Neuron (in vitro differentiated cells): ENCODE results near the gene GPR139.

Experiments
- H2AFZ ChIP-seq: one replicate; pipeline ENCODE4 v1.6.1; 2013; ENCODE audit warnings: low read depth, mild to moderate bottlenecking, inconsistent platforms, low read length, moderate library complexity
- H3K27me3 ChIP-seq: one replicate; pipeline ENCODE4 v1.6.1; 2013; ENCODE audit warnings: low read length; ENCODE audit not compliant: insufficient read depth
- H3K36me3 ChIP-seq: one replicate; pipeline ENCODE4 v1.6.1; 2013; ENCODE audit warnings: low read length; ENCODE audit not compliant: insufficient read depth
- H3K4me1 ChIP-seq: one replicate; pipeline ENCODE4 v1.6.1; 2013; ENCODE audit warnings: low read length; ENCODE audit not compliant: insufficient read depth
- H3K4me3 ChIP-seq: 2 replicates; pipeline ENCODE4 v1.5.1; 2013; ENCODE audit warnings: mild to moderate bottlenecking, low read length, moderate library complexity
- H3K9me3 ChIP-seq: one replicate; pipeline ENCODE4 v1.6.1; 2013; ENCODE audit warnings: low read length

Gene GPR139

DNA sequence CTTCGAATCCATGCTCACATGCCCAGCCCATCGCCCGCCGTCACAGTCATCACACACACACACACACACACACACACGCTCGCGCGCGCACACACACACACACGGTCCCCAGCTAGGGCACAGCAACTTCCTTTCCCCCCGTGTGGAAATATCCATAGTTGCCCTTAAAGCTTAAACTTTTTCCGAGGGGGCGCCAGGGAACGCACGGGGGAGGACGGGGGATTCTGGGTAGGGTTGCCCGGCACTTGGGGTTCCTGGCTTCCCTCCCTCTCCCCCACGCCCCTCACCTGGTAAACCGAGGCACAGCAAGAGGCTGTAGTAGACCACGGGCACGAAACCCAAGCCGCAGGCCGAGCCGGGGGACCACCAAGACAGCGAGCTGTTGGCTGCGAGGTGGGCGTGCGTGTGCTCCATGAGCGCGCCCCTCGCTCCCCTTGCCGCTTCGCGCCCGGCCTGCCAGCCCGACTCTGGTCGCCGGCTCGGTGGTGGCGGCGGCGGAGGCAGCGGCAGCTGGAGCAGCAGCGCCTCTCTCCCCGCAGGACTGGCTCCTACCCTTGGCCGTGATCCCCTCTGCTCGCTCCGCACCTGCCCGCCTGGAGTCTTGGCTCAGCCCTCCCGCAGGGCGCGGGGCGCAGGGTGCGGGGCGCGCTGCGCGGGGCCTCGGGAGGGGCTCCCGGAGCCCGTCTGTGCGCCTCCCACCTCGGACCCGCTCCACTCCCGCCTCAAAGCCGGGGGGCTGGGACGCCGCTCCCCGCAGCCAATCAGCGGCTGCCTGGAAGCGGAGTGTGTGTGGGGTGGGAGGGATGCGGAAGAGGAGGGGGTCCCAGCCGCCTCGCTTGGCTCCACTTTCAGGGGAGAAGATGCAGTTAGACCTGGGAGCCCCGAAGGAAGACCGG lies at the start of gene GPR139:
TSS of gene GPR139 (minus strand) at position 688 of the 896 bp plus-strand sequence. CDS start at position 414, 274 bp downstream.
- Histone ChIP-seq H3K36me3 (no peaks in the 10 kb centered on the region), H3K4me1 (no peaks in the 10 kb centered on the region), H3K27me3 (peaks cover 62% of the 10 kb centered on the region), H3K4me3 (no peak within 1 kb of the TSS), H3K9me3 (no peaks in the 10 kb centered on the region), H2AFZ (no peak within 1 kb of the TSS)

- H3K9me3 ChIP-seq = no peaks in the 10 kb centered on the region
- H2AFZ ChIP-seq = no peak overlapping the region
- H3K4me3 ChIP-seq = no peak overlapping the region
- H3K27me3 ChIP-seq = peaks cover 2% of the 10 kb centered on the region
- no peaks in the 10 kb centered on the region for H3K4me1 ChIP-seq
- H3K36me3 ChIP-seq = no peaks in the 10 kb centered on the region
These were observed 48.3 kb upstream of the GPR139 start for GRCh38 chr16:20122011-20122410.

DNA sequence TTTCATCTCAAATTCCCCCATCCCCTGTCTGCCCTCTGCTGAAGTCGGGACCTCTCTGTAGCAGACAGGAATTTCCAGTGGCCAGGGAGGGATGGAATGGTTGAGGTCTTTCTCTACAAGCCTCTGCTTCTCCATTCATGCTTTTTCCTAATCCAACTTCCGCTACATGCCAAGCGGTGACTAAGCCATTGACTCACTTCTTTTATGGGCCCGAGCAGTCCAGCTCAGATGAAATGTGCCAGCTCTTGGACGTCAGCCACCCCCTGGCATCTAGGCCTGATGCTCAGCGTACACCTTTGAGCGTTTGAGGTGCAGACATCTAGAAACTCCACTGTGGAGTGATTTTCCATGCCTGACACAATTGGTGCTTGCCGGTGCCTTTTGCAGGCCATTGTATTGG lies 40.7 kb upstream of the GPR139 start:
- Histone ChIP-seq H3K9me3 (no peaks in the 10 kb centered on the region), H2AFZ (no peak overlapping the region), H3K4me1 (no peaks in the 10 kb centered on the region), H3K27me3 (no peaks in the 10 kb centered on the region), H3K36me3 (no peaks in the 10 kb centered on the region), H3K4me3 (no peak overlapping the region)

- no peaks in the 10 kb centered on the region for H3K9me3 ChIP-seq
- no peaks in the 10 kb centered on the region for H3K4me1 ChIP-seq
- no peaks in the 10 kb centered on the region for H3K27me3 ChIP-seq
- no peaks in the 10 kb centered on the region for H3K36me3 ChIP-seq
- H2AFZ ChIP-seq = no peak overlapping the region
- no peak overlapping the region for H3K4me3 ChIP-seq
These were observed 37.5 kb upstream of the GPR139 start for GRCh38 chr16:20111143-20111542.

DNA sequence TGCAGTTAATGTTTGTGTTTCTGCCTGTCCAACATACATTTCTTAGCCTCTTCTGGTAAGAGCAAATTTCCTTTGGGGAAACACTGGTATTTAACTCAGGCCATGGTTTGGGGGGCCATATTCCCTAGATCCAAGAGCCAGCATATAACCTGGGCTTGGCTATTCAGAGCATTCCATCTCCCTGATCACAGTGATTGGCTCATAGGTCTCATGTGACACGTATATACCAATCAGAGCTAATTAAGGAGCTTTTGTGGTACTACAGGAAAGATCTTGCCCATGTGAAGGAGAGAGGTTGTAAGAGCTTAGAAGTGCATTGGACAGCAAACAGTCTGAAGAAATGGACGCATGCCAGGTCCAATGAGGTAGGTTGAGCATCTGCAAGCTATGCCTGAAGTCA lies 33.4 kb upstream of the GPR139 start:
- no peaks in the 10 kb centered on the region for H3K27me3 ChIP-seq
- no peak overlapping the region for H2AFZ ChIP-seq
- no peaks in the 10 kb centered on the region for H3K9me3 ChIP-seq
- H3K4me3 ChIP-seq = no peak overlapping the region
- H3K36me3 ChIP-seq = no peaks in the 10 kb centered on the region
- H3K4me1 ChIP-seq = no peaks in the 10 kb centered on the region

- Histone ChIP-seq H3K9me3 (no peaks in the 10 kb centered on the region), H3K4me3 (no peak overlapping the region), H3K36me3 (no peaks in the 10 kb centered on the region), H3K4me1 (no peaks in the 10 kb centered on the region), H2AFZ (no peak overlapping the region), H3K27me3 (no peaks in the 10 kb centered on the region)
These were observed 31.0 kb upstream of the GPR139 start for GRCh38 chr16:20104563-20105183.

- H2AFZ ChIP-seq = no peak overlapping the region
- no peaks in the 10 kb centered on the region for H3K9me3 ChIP-seq
These were observed 28.8 kb upstream of the GPR139 start for GRCh38 chr16:20102521-20102920.

GRCh38 chr16:20102021-20102420 lies 28.3 kb upstream of the GPR139 start:
- Histone ChIP-seq H3K36me3 (no peaks in the 10 kb centered on the region), H3K4me1 (no peaks in the 10 kb centered on the region), H3K9me3 (no peaks in the 10 kb centered on the region), H2AFZ (no peak overlapping the region), H3K27me3 (no peaks in the 10 kb centered on the region), H3K4me3 (no peak overlapping the region)

More at GRCh38 chr16:20102521-20102920, 28.8 kb upstream of the GPR139 start:
- no peak overlapping the region for H3K4me3 ChIP-seq
- H3K27me3 ChIP-seq = no peaks in the 10 kb centered on the region
- H3K36me3 ChIP-seq = no peaks in the 10 kb centered on the region
- no peaks in the 10 kb centered on the region for H3K4me1 ChIP-seq

DNA sequence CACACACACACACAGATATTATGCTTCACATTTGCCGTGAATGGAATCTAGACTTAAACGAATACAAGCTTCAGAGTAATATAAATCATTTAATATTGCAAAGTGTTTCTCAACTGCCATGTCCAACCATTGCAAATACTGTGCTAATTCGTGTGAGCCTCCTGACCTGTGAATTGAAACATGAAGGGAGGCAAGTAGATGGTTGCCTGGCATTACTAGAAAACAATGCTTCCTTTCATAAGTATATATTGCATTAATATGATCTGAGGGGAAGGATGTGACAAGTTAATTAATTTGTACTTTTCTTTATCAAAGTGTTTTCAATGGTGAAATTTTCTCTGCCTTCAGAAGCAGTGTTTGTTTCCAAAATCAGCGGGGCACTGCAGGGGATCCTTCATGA lies 25.7 kb upstream of the GPR139 start:
- H3K36me3 ChIP-seq = no peaks in the 10 kb centered on the region
- H3K4me3 ChIP-seq = no peak overlapping the region
- no peaks in the 10 kb centered on the region for H3K4me1 ChIP-seq
- H3K9me3 ChIP-seq = no peaks in the 10 kb centered on the region
- no peak overlapping the region for H2AFZ ChIP-seq
- H3K27me3 ChIP-seq = no peaks in the 10 kb centered on the region

GRCh38 chr16:20094157-20094556 lies 20.5 kb upstream of the GPR139 start:
- no peaks in the 10 kb centered on the region for H3K36me3 ChIP-seq
- H3K4me1 ChIP-seq = no peaks in the 10 kb centered on the region
- H3K27me3 ChIP-seq = no peaks in the 10 kb centered on the region
- no peaks in the 10 kb centered on the region for H3K9me3 ChIP-seq
- no peak overlapping the region for H2AFZ ChIP-seq
- no peak overlapping the region for H3K4me3 ChIP-seq

GRCh38 chr16:20089246-20089965 lies 15.7 kb upstream of the GPR139 start:
- no peak overlapping the region for H3K4me3 ChIP-seq
- no peaks in the 10 kb centered on the region for H3K4me1 ChIP-seq
- no peaks in the 10 kb centered on the region for H3K36me3 ChIP-seq
- H3K9me3 ChIP-seq = no peaks in the 10 kb centered on the region
- no peak overlapping the region for H2AFZ ChIP-seq
- H3K27me3 ChIP-seq = peaks cover 5% of the 10 kb centered on the region

GRCh38 chr16:20084624-20085226 lies 11.0 kb upstream of the GPR139 start:
- Histone ChIP-seq H2AFZ (no peak overlapping the region), H3K4me3 (no peak overlapping the region), H3K36me3 (no peaks in the 10 kb centered on the region), H3K9me3 (no peaks in the 10 kb centered on the region), H3K4me1 (no peaks in the 10 kb centered on the region), H3K27me3 (peaks cover 5% of the 10 kb centered on the region)

GRCh38 chr16:20079106-20079505 lies 5.4 kb upstream of the GPR139 start:
- no peaks in the 10 kb centered on the region for H3K9me3 ChIP-seq
- H3K4me3 ChIP-seq = no peak overlapping the region
- H3K4me1 ChIP-seq = no peaks in the 10 kb centered on the region
- H3K27me3 ChIP-seq = peaks cover 26% of the 10 kb centered on the region
- no peak overlapping the region for H2AFZ ChIP-seq
- H3K36me3 ChIP-seq = no peaks in the 10 kb centered on the region
